HG03439 (cell line): ENCODE data around the gene C3orf80.
"Not testable (repeated sequence)": the region's sequence is repeated elsewhere in the genome, so short reads cannot be mapped to it uniquely, and the experiment has no call there.

Experiments
- ATAC-seq: cut with Tn5 transposase; IDR thresholded peaks from one replicate; pipeline ENCODE4 v1.9.1; 2021; ENCODE audit warnings: mild to moderate bottlenecking, moderate library complexity; ENCODE audit not compliant: unreplicated experiment

Gene C3orf80

DNA sequence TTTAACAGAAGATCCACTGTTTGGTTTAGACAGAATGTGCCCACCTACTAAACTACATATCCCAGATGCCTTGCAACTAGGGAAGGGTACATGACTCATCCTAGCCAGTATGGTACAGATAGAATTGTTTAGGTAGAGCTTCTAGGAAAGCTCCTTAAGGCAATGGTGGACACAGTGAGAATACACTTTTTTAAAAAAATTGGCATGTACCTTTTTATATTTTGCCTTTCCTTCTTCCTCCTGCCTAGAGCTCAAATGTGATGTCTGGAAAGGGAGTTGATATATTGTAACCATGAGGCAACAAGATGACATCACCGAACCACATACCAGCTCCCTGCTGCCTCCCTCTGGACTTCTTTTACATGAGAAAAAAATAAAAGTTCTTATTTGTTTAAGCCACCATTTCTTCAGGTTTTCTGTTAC lies 14.4 kb upstream of the C3orf80 start:
- ATAC-seq, result no peak

DNA sequence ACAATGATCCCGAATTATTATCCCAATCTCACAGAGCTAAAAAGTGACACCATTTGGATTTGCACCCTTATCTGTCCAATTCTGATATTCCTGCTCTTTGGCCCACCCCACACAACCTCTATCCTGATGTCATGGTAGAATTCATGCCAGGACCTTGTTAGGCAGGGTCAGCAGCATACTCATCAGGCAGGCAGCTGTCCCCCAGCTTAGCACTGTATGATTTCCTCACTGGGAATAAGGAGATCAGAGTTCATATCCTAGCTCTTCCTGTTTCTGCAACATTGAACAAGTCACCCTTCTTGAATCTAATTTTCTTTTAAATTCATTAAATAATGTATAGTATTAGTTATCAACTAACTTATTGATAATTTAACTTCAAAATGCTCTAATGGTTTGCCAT lies 12.0 kb upstream of the C3orf80 start:
- ATAC-seq, result no peak

DNA sequence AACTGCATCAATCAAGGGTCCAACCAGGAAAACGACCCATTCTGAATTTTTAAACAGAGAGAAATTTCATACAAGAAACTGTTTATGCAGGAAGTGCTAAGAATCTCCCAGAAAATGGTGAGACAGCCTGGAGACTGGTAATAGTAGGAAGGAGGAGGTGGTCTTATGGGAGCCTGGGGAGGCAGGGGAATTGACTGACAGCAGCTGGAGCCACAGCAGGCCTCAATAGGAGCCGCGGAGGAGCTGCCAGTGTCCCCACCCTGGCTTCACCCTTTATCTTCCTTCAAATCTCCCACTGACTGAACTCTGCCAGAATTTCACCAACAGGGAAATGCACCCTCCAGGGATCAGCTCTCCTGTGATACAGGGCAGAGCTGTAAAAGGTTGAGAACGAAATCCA lies 7.5 kb upstream of the C3orf80 start:
- no peak for ATAC-seq

DNA sequence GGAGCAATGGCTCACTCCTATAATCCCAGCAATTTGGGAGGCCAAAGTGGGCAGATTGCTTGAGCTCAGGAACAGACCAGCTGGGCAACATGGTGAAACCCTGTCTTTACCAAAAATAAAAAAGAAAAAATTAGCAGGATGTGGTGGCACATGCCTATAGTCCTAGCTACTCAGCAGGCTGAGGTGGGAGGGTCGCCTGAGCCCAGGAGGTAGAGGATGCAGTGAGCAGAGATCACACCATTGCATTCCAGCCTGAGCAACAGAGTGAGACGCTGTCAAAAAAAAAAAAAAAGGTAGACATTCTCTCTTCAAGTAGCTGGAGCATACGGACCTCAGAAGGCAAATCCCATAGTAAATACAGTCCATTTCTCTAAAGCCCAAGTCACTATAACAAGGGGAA lies 7.1 kb upstream of the C3orf80 start:
- ATAC-seq, result no peak

DNA sequence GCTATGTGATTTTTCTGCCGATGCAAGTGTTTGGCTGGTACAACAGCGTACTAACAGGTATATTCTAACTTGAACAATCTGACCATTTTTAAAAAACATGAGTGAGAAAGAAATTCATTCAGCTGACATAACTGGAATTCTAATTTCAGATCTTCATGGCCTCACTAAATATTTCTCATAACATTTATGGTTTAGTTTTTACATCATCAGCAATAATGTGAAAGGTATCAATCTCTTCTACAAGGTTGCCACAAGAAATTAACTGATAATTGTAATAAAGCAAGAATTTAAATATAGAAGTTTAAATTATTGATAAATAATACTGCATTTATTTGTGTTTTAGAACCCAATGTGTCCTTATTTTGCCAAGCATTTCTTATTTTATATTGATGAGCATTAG lies 5.2 kb upstream of the C3orf80 start:
- ATAC-seq, result no peak

DNA sequence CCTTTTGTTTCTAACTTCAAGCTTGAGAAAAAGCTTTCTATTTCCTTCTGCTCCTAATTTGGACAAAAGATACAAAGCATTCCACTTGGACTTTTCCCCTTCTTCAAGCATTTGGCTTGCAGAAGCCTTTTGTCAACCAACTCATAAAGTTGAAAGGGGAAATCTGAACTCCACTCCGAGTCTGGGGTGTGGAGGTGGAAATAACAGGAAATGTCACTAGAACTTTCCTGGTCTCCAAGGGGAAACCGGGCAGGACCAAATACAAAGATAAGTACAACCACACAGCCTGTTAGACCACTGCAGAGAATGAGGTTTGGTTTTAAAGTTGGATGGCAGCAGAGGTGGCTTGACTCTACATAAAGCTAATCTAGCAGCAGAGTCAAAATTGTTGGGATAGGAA lies 4.2 kb upstream of the C3orf80 start:
- no peak for ATAC-seq

DNA sequence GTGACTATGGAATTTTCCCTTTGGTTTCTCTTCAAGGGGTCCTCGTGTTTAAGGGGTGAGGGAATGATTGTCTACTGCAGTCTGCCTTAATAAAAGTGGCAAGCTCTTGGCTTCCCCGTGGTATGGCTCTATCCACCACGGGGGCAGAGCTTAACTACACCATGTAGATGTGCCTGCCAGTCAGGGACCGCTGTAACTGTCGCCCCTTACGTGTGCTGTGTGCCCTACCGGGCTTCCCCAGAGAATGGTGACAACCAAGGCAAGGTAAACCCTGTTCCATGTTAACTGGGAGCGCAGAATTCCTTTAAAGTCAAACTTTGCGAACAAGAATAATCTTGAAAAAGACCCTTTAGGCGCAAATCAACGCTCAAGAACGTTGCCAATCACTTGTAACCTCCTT lies 966 bp upstream of the C3orf80 start:
- no peak for ATAC-seq

DNA sequence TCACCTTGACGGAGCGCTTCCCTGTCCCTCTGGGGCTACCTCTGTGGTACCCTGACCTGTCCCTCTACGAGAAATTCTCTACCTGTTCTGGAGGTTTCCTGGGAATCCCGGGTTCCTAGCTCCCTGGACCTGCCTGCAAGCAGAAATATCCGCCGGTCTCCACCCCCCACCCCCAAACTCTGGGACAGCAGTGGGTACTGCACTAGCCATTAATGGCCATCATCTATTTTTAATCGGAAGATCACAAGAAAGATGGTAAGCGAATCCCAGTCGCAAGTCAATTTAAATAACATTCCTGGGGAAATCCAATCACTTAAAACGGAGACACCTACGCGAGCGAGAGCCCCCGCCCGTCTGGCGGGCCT lies 429 bp upstream of the C3orf80 start:
- no peak for ATAC-seq

DNA sequence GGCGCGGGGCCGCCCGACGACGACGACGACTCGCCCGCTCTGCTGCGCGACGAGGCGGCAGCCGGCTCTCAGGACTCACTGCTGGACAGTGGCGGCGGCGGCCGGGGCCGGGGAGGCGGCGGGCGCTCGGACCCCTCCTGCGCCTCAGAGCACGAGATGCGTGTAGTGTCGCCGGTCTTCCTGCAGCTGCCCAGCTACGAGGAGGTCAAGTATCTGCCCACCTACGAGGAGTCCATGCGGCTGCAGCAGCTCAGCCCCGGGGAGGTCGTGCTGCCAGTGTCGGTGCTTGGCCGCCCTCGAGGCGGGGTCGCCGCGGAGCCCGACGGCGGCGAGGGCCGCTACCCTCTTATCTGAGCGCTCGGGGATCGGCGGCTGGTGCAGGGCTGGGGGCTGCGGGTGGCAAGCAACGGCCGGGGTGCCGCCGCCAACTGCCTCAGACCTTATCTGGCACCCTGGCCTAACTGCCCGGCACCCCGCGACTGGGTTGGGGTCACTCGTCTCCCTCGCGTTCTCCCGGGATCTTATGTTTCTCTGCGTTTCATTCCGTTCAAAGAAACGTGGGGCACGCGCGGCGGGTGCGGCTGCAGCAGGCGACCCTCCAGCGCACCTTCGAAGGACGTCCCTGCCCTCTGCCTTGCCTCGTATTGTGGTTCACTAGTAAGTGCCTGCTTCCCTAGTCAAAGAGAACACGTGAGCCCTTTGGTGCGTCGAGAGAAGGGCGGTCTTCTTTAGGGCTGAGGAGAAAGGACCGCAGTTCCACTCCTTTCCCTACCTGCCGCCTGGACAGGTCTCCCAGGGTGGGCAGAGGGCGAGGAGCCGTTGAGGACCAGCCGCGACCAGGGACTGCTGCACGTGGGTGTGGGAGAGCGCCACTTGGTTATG lies 1.0 kb downstream of the C3orf80 start:
- ATAC-seq, result peak; percentile 18

DNA sequence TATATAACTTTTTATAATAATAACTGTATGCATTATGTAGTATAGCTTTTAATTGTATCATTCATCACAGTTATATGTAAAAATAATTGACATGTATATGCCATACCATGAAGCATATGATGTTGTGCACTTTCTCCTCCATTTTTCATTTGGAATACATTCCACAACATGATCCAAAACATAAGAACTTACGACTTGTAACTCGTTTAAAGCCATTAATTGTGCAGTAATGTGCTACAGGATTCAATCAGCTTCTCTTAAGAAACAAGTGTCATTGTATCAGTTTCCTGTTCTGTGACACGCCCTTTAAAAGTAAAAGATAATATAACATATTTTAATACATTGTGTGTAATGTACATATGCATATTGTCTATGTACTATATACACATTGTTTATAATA lies 2.2 kb downstream of the C3orf80 start:
- no peak for ATAC-seq

DNA sequence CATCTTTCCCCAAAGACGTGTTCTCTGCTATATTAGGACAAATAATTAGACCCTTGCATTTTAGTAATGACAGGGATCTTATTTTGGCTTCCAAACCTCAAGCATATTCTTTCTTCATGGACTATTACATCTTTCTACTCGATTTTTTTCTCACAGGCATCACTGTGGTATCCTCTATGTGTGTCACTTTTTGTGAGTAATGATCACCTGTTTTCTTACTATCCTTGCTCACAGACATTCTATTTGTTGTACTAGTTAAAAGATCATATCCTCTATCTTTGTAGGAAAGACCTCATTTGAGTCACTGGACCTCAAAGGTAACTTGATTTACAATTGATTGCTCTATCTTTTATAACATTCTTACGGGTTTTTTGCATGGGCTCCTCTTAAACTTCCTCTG lies 6.8 kb downstream of the C3orf80 start:
- no peak for ATAC-seq

DNA sequence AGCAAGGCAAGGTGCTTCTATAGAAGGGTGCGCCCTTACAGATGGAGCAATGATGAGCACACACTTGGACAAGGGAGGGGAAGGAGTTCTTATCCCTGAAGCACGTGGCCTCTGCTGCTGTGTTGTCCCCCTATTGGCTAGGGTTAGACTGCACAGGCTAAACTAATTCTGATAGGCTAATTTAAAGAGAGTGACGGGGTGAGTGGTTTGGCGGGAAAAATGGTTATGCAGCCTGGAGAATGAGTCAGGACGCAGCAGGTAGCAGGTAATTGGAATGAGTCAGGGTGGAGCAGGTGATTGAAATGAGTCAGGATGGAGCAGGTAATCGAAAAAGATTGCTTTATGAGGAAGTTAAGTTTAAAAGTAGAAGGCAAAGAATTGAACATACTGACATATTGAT lies 15.5 kb downstream of the C3orf80 start:
- not testable (repeated sequence) for ATAC-seq

DNA sequence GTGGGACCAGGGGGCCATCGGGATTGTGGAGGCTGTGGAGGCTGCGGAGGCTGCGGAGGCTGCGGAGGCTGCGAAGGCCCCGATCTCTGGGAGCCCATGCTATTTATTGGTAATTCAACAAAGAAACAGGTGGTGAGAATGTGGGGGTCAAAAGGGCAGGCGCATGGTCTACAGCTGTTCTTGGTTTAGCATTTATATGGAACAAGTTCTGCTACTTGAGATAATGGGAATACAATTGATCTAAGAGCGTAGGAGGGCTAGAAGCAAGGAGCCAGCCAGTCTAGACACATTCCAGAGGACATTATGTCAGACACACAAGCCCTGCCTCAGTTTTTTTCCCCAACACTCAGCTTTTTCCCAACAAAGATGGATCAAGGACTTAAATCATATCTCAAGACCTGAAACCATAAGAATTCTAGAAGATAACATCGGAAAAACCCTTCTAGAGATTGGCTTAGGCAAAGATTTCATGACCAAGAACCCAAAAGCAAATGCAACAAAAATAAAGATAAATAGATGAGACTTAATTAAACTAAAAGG lies 20.1 kb downstream of the C3orf80 start:
- ATAC-seq, result no peak

DNA sequence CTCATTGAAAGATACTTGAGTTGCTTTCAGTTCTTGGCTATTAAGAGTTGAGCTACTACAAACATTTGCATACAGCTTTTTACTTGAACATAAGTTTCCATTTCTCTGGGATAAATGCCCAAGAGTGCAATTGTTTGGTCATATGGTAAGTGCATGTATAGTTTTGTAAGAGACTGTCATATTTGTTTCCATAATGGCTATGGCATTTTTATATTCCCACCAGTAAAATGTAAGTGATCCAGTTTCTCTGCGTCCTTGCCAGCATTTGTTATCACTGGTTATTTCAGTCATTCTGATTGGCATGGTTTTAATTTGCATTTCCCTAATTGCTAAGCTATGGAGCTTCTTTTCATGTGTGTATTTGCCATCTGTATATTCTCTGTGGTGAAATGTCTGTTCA lies 22.5 kb downstream of the C3orf80 start:
- no peak for ATAC-seq

DNA sequence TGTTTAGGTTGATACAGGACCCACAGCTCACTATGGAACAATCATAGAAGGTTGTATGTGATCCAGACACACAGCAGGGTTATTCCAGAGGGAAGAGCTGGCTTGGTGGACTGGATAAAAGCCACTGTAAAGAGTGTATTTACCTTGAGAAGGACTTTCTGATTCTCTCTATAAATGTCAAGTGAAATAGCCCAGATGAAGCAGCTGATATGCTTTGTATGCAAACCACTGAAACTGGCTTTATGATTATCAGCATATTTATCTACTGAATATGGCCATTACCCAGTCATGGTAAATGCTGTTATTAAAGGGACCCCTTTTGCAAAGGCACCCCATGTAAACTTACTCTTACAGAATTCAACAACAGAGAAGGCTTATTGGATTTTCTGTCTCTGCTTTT lies 28.1 kb downstream of the C3orf80 start:
- ATAC-seq, result no peak

DNA sequence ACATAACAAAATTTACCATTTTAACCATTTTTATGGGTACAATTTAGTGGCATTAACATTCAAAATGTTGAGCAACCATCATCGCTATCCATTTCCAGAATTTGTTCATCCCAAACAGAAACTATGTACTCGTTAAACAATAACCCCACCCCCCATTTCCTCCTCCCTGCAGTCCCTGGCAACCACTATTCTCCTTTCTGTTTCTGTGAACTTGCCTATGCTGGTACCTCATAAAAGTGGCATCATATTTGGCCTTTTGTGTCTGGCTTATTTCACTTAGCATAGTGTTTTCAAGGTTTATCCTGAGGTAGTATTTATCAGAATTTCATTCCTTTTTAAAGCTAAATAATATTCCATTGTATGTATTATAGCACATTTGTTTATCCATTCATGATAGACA lies 32.4 kb downstream of the C3orf80 start:
- no peak for ATAC-seq

DNA sequence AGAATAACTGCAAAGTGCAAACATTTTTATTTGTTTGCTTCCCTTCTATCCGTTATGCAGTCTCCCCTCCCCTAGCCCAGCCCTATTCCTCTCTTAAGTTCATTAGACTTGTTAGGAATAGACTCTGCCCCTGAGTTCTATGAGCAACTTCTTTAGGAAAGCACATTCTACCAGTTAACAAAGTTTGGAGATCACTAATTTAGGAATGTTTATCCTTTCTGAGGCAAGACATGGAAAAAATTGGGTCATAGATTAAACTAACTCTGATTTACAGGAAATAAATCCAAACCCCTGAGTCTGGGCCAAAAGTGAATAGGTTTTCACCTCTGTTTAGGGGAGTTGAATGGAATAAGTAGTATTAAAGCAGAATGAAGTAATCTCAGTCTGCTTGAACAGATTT lies 34.4 kb downstream of the C3orf80 start:
- no peak for ATAC-seq

DNA sequence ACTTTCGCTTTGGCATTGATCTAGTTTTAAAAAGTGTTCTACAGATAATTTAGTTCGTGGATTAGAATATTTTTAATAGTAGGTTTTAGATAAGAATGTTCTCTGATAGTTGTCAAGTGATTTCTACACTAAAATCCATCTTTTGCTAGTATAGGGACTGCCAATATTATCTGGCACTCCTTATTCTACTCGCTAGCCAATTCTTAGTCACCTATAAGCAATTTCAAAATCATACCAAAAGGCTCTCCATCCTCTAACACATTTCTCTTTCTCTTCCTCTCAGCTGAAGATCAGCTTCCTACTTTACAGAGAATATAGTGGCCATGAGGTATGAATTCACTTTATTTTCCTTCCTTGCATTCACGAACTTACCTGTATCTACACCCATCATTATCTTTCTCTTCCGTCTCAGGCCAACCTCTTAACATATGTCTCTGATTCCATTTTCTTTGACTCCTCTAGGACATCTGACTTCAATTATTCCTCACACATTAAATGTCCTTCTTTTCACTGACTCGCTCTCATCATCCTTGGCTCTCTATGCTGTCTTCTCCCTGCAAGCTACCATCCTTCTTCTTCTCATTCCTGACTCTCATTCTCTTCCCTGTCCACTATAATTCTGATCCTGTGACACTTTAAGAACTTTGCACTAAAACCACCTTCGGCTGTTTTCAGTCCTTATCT lies 35.5 kb downstream of the C3orf80 start:
- no peak for ATAC-seq

DNA sequence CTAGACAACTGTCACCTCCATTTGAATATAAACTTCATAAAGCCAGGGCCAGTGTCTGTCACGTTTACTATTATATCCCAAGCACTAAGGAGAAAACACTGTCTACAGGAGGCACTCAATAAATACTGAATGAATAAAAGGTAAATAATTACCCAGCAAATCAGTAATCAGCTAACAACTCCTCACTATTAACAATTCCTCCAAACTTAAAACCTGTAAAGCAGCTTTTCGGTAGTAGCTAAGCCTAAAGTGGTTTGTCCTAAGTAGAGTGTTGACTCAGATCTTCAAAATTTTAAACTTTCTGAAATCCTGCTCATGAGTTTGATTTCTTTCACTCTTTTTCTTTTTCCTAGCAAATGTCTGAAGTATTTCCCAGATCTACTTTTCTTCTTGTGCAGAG lies 39.9 kb downstream of the C3orf80 start:
- ATAC-seq, result no peak
